Central memory CD4-positive, alpha-beta T cell (primary cell): Measurements from ENCODE around the gene CRTC3.

Source experiments
- DNase-seq: peaks from one replicate; pipeline ENCODE4 v3.0.0; 2022

The CRTC3 gene

DNA sequence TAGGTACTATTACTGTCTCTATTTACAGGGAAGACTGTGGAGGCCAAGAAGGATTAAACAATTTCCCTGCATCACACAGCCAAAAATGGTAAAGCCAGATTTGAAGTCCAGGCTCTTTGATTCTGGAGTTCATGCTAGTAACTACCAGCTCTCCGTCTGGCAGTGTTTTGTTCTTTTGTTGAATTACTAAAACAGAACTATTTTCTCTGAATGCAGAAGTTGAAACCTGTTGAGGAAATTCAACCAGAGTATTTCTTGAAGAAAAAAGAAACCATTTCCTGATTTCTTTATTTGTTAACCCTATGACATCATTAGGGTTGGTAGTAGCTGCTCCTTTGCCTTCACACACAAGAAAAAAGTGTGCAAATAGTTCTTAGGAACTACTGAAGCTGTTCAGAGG is 34.3 kb downstream of the CRTC3 start:
- peak; percentile 33 for DNase-seq

DNA sequence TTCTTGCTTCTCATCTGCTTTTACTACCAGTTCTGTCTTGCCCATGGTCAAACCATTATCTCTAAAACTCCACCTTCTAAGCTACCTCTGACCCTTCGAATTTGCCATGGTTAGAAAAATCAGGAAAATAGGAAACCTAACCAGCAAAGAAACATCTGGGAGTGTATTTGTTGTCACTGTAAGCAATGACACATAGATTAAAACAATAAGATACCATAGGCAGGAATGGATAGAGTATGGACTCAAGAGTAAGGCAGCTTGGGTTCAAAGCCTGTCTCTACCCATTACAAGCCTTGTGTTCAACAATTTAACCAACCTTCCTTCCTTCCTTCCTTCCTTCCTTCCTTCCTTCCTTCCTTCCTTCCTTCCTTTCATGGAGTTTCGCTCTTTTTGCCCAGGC is 34.9 kb downstream of the CRTC3 start:
- DNase-seq, result no peak

DNA sequence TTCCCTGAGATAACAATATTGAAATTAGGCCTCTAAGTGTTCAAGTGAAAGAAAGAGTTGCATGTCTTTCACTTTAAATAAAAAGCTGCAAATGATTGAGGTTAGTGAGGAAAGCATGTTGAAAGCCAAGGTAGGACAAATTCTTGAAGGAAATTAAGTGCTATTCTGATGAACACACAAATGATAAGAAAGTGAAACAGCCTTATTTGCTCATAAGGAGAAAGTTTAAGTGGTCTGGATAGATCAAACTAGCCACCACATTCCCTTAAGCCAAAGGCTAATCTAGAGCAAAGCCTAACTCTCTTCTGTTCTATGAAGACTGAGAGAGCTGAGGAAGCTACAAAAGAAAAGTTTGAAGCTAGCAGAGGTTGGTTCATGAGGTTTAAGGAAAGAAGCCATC is 36.1 kb downstream of the CRTC3 start:
- no peak for DNase-seq

DNA sequence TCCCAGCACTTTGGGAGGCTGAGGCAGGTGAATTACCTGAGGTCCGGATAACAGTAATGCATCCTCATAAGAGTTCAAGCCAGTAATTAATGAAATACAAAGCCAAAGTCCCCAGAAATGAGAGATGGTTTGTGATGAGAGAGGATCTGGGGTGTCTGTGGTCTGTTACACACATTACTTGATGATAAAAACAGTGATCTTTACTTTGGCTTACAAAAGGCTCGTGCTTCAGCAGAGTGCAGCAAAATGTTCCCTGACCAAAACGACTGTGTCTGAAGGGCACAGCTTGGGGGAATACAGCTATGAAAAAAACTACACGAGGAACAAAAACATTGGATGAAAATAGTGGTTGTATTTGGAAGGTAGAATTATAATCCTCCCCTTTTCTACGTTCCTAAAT is 40.9 kb downstream of the CRTC3 start:
- DNase-seq, result no peak

DNA sequence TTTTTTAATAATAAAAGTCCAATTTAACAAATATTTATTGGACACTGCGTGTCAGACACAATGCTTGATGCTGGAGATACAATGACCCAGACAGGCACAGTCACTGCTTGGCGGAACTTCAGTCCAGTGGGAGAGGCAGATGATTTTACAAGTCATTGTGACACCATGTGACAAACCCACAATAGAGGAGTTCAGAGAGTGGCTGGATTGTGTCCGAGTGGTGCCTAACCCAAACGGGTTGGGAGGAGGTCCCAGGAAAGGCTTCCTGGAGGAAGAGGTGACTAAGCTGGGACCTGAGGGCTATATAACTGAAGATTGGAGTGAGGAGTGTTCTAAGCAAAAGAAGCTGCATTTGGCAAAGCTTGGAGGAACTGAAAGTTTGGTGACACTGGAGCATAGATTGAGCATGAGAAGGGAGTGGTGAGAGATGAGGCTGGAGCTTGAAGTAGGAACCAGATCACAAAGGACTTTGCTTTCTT is 41.4 kb downstream of the CRTC3 start:
- no peak for DNase-seq

DNA sequence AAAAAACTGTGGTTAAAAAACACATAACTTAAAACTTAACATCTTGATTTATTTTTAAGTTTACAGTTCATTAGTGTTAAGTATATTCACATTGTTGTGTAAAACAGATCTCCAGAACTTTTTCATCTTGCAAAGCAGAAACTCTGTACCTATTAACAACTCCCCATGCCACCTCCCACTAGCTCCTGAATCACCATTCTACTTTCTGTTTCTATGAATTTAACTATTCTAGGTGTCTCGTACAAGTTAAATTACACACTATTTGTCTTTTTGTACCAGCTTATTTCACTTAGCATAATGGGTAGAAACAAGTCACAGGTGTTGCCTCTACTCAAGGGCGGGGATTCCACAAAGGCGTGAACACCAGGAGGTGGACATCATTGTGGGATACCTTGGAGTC is 43.2 kb downstream of the CRTC3 start:
- no peak for DNase-seq

DNA sequence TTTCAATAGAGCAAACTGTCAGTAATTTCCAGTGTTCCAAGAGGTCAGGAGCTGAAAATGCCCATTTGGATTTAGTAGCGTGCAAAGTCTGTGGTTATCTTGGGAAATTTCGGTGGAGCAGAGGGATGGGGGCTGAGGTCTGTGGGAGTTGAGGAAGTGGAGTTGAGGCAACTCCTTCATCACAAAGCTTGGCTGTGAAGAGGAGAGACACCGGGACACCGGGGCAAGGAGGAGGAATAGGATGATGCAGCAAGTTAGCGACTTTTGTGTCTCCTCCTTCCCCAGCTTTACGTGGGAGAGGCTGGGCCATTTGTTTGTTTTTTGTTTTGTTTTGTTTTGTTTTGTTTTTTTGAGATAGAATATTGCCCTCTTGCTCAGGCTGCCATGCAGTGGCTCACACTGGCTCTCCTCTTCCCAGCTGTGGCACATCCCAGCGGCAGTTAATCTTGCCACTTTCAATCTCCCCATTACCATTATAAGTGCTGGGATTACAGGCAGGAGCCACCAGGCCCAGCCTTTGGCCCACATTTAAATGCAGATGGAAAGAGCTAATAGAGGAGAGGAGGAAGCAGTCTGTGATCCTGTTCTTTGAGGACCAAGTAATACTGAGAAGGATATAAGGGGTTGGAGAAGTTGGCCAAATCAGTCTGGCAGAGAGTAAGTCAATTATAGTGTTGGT is 47.1 kb downstream of the CRTC3 start:
- no peak for DNase-seq

DNA sequence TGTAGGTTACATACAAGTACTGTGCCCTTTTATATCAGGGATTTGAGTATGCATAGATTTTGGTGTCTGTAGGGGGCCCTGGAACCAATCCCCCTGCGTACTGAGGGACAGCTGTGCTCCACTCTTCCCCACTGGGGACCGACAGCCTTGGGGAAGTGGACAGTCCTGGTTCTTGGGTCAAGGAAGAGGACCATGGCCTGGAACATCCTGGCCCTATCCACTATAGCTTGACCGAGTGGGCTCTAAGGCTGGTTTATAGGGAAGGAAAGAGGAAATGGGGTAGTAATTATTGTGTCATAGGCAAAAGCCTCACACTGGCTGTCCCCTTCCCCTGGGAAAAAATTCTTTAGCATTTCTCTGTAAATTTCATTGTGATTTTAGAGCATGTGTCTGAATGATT is 49.5 kb downstream of the CRTC3 start:
- no peak for DNase-seq

DNA sequence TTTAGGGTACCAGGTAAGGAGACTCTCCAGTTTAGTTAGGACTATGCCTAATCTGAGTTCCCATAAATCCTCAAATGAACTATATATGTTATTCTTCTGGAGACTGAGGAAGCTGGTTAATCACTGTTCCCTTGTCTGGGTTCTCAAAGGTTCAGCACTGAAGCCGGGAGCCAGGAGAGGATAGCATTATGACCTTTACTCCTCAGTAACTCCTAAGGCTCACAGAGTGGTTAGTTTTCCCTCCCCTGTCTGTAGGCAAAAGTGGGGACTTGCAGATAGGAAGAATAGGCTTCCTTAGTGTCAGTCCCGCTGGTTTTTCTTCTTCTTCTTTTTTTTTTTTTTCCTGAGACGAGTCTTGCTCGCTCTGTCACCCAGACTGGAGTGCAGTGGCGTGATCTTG is 50.4 kb downstream of the CRTC3 start:
- DNase-seq, result no peak

DNA sequence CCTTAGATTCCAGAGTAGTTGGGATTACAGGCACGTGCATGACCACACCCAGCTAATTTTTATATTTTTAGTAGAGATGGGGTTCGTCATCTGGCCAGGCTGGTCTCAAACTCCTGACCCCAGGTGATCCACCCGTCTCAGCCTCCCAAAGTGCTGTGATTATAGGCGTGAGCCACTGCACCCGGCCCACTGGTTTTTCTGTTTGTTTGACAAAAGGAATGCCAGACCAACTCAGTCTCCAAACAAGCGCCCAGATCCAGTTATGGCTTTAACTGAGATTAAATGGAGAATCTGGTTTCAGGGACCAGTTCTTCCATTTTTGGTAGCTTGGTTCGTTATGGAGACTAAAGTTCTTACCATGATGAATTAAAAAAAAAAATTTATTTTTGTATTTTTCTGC is 50.8 kb downstream of the CRTC3 start:
- no peak for DNase-seq

DNA sequence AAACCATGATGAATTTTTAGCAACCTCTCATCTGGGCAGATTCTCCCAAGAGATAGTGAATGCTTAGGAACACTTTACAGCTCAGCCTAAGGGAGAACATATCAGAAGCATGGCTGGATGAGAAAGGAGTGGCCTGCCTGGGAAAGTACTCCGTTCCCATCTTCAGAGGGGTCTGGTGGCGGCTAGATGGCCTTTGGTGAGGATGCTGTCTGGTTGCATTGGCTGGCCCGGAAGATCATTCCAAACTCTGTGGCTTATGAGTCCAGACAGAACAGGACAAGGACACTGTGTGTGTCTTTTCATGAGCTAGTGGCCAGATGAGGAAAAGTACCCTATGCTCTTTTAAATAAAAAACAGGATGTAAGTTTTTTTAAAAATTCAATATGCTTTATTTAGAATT is 51.2 kb downstream of the CRTC3 start:
- no peak for DNase-seq

DNA sequence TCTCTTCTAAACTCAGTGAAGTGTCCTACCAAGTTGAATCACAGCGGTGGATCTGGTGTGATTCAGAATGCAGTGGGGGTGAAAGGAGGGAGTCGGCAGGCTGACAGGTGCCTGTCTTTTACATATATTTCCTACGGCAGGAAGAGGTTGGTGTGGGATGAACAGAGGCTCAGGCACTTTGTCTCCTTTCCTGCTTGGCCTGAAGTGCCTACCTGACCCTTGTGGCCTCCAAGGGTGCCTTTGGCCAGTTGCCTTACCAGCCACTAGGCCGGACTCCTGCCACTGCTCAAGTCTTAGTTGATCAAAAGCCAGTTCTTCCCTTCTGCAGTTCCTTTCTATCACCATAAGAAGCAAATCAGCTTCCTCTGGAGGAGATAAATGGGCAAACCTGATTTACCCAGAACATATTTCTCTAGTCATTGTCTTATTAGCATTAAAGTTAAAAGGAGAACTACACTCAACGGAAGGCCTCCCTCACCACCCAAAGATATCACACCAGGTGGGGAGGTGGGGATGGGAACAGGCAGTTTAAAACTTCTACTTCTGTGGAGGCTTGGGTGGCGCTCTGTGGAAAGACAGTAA is 52.1 kb downstream of the CRTC3 start:
- DNase-seq, result no peak

DNA sequence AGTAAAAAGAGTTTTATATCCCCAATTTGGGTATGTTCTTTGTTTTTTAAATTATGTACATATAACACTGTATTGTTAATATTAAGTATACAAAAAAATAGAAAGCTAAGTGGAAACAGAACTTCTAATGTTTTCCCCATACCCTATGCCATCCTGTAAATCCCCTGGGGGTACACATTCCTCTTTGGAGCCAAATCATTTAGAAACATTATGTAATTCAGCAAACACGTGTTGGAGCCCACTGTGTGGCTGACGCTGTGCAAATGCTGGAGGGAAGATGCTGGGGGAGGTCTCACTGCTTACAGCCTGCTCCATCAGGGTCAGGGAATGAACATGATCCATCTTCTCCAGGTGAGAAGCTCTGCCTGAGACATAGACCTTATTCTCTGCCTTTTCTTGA is 52.8 kb downstream of the CRTC3 start:
- no peak for DNase-seq

DNA sequence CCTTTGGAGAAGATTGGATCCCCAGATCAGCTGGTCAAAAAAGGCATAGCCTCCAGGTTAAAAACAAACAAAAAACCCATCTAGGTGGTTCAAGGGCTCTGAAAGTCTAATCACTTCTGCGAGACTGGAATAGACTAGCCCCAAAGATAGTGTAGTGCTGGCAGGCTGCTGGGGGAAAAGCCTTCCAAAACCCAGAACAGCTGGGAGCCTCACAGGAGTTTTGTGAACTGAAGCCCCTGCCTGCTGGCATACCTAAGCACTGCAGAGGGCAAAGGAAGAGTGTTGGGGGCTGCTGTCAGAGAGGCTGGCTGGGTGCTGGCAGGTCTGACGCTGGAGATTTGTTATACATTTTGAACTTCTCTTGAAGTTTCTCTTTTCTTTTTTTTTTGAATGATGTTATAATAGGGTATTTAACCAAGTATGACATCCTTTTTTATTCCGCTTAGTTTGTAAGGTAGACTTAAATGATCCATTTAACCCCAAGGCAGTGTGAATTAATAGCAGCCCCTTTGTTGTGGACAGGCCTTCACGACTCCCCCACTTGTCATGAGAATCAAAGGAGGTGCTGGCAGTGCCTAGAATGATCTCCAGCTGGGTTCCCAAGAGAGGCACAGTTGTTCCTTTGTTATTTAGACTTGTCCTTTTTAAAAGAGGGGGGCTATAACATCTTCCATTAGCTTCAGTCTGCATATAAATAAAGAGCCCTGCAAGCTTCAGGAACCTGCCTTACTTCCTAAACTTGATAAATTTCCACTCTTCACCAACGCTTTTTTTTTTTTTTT is 53.9 kb downstream of the CRTC3 start:
- no peak for DNase-seq

DNA sequence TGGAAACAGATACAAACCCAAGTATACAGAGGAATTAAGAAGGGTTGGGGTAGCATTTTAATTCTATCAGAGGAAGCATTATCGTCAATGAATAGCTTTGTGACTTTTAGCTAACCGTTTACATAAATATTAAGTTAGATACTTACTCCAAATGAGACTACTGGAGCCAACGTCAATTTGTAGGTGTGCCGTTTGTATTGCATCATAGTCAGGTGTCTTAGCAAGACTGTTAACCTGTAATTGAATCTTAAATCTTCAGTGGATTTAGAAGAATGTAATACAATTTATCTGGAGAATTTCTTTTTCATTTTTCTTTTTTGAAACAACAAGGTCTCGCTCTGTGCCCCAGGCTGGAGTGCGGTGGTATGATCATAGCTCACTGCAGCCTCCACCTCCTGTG is 55.1 kb downstream of the CRTC3 start:
- no peak for DNase-seq

DNA sequence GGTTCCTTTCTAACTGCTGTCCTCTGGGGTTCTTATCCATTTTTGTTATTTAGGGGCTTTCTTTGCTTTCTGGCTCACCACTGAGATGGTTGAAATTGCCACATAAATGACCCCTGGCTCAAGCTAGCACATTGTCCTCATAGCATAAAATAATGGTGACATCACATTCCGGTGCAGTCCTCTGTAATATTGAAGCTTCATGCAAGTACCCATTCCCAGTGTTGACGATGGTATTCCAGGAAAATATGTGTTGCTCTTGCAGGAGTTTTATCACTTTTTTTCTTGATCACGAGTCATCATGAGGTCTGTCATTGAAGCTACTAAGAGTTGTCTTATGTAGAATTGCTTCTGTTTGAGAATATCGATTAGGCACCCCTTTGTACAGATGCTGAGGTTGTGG is 56.1 kb downstream of the CRTC3 start:
- DNase-seq, result no peak

DNA sequence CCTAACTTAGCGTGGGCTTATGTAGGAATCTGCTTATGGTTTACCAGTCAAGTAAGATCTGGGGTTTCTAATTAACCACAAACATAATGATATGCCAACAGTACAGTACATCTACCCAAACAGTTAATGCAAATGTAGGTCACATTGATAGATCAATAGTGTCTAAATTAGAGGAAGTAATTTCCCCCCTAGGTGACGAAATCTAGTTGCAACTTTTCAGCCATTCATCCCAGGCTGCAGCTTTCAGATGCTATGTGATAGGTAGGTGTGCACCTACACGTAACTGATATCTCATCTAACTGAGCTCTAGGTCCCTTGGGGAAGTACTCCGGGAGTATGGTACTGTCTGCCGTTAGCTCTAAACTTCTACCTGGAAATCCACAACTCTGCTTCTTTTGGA is 57.2 kb downstream of the CRTC3 start:
- DNase-seq, result no peak

DNA sequence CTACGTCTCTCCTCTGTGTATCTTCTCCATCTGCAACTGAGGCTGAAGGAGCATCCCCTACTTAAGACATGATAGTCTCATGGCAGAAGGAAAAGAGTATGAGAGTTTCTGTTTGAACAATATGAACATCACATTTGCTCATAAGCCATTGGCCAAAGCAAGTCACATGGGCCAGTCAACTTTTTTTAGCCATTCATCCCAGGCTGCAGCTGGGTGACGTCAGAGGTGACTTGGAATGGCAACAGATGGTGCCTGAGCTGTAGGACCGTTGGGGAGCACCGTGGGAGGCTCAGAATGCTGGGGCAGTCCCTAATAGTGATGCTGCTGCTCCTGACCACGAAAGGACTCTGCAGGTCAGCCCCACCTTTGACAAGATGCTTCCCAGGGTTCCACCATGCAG is 58.7 kb downstream of the CRTC3 start:
- DNase-seq, result no peak

DNA sequence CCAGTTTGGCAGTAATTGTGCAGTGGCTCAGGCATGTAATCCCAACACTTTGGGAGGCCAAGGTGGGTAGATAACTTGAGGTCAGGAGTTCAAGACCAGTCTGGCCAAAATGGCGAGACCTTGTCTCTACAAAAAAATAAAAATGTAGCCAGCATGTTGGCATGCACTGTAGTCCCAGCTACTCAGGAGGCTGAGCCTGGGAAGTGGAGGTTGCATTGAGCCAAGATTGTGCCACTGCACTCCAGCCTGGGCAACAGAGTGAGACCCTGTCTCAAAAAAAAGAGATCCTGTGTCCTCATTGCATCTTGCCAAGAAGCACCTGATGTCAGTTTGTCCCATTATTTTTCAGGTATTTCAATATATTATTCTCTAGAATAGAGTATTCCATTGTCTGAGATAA is 61.8 kb downstream of the CRTC3 start:
- DNase-seq, result no peak

DNA sequence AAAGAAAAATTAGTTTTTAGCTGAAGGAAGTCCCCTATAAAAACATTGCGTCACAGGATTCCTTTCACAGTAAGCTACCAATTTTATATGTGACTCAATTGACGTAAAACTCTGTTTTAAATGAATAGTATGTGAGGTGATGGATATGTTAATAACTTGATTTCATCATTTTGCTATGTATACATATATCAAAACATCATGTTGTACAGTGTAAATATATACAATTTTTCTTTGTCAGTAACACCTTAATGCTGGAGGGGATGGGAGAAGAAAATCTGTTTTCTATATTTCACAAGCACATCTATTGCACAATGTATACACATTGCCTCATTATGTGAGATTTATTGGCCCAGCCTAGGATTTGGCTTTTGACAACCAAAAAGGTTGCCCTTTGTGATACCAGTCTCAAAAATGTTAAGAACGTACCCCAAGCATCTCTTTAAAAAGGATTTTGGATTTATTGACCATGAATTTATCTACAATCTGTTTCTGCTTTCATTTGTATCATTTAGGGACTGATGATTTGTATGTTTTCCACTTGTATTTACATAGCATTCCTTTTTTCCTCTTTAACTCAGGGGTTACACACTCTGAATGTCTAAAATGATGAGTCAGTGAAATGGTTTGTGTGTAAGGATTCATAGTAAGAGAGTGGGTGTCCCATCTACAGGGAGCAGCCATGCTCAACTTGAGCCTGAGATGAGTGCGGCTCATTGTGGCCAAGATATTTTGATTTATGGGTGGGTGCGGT is 62.6 kb downstream of the CRTC3 start:
- no peak for DNase-seq

DNA sequence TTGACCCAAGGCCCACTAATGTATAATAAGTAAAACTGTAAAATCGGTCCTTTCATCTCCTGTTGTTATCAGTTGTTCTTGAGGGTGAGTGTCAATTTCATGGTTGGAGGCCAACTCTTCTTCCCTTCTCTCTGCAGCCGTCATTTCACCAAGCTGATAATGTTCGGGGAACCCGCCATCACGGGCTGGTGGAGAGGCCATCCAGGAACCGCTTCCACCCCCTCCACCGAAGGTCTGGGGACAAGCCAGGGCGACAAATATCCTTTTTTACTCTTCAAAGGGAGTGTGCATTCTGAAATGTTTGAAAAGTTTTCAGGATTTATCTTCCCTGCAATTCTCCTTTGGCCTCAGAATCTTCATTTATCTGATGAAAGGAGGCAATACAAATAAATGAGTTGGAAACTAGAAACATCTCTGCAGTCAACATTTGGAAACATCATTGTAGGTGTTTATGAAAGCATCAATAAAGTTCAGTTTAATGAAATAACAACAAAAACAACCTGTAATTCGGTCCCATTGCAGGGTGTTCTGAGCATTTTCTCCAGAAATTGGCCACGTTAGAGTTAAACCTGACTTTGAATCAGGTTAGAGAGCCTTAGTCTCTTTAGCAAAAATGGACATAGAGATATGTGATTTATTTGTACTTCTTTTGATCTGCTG is 63.9 kb downstream of the CRTC3 start:
- DNase-seq, result no peak

DNA sequence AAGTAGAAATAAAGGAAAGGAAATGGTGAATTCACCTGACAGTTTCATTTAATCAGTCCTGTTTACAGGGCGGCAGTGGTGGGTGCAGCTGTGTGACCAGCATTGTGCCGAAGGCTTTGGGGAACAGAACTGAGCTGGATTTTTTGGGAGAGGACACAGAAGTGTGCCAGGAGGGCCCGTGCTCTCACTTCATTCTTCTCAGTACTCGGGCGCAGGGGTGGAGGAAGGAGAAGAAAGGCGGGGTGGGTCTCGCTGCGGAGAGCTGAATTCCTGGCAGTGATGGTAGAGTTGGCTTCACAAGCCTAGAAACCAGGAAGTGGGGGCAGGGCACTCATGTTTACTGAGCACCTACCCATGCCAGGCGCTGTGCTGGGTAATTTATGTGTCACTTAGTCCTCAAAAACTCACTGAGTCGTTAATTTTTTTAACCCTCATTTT is 64.6 kb downstream of the CRTC3 start:
- DNase-seq, result peak; percentile 78

DNA sequence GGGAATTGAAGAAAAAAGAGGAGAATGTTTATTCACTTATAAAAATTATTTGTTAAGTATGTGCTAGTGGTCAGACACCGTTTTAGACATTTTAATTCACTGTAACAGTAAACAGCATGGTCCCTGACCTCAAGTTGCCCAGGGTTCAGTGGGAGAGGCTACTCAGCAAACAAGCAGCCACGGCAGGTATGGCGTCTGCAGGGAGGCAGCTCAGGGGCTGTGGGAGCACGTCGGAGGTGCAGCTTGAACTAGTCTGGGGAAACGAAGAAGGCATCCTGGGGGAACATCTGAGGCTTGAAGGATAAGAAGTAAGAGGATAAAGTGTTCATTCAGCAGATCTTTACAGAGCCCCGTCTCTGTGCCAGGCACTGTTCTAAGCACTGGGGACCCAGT is 66.0 kb downstream of the CRTC3 start:
- no peak for DNase-seq
